Peyer's patch (tissue), 4 donors: ENCODE measurements around the gene ADAMTS2.

Source experiments
- POLR2A ChIP-seq, 2 donors: fragments of 450-650 bp; IDR thresholded peaks; one replicate each; pipeline ENCODE4 v1.5.1; 2017; ENCODE audit warnings: antibody characterized with exemption in 2 of 2, mild to moderate bottlenecking in 2 of 2, moderate library complexity in 2 of 2
- TF ChIP-seq, protein P1 (sequence below), 6 experiments: fragments of 450-650 bp in 4 of 6; fragments of 200-600 bp in 2 of 6; sonication (generic) in 1 of 6; IDR thresholded peaks; one replicate each; pipeline ENCODE4 v1.5.1; 2017 to 2019; ENCODE audit warnings: antibody characterized with exemption in 6 of 6, mild to moderate bottlenecking in 3 of 6, moderate library complexity in 1 of 6

DNA sequence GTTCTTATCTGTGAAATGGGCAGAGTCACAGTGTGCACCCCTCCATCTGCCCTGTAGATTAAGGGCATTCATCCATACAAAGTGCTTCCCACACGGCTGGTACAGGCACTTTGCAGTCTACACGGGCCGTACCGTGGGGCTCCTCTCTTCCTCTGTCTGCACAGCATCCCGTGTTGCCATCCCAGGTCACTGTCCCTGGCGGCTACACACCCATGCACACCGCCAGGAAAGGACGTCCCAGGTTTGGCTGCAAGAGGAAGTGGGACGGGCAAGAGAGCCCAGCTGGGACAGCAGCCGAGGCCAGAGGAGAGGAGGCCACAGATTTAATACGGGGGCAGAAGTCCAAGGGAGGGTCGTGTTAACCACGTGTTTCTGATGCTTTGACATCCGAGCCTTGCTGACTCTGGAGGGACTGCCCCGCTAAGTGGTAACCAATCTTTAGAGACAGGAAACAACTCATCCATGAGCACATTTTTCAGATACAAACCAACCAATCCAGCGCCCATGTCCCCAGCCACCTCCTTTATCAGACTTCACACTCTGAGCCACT is 165.1 kb downstream of the ADAMTS2 start:
- TF ChIP-seq, protein P1, sequence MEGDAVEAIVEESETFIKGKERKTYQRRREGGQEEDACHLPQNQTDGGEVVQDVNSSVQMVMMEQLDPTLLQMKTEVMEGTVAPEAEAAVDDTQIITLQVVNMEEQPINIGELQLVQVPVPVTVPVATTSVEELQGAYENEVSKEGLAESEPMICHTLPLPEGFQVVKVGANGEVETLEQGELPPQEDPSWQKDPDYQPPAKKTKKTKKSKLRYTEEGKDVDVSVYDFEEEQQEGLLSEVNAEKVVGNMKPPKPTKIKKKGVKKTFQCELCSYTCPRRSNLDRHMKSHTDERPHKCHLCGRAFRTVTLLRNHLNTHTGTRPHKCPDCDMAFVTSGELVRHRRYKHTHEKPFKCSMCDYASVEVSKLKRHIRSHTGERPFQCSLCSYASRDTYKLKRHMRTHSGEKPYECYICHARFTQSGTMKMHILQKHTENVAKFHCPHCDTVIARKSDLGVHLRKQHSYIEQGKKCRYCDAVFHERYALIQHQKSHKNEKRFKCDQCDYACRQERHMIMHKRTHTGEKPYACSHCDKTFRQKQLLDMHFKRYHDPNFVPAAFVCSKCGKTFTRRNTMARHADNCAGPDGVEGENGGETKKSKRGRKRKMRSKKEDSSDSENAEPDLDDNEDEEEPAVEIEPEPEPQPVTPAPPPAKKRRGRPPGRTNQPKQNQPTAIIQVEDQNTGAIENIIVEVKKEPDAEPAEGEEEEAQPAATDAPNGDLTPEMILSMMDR (IDR thresholded peaks at IDR 0.05), result no peak
- no peak for TF ChIP-seq POLR2A (IDR thresholded peaks at IDR 0.05)
